HG03565 (cell line): Measurements from ENCODE around the gene ADAMTS17.

ENCODE experiments used
- ATAC-seq: cut with Tn5 transposase; IDR thresholded peaks from one replicate; pipeline ENCODE4 v1.9.1; 2021; ENCODE audit warnings: mild to moderate bottlenecking, moderate library complexity; ENCODE audit not compliant: unreplicated experiment

ADAMTS17 gene

DNA sequence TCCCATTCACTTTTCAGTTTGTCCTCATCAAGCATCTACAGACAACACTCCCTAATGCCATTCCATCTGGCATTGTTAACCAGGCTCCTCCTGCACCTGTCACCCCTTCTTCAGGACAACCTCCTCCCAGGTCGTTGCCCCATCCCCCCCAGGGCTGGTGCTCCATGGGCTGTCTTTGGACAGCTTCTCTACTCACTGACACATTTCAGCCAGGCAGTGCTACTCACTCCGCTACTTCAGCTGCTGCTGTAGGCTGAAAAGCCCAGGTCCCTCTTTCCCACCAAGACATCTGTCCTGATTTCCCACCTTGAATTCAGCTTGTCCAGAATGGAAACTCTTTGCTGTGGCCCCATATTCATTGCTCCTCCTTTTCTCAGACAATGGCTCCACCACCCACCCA is 61.9 kb downstream of the ADAMTS17 start:
- ATAC-seq, result no peak

DNA sequence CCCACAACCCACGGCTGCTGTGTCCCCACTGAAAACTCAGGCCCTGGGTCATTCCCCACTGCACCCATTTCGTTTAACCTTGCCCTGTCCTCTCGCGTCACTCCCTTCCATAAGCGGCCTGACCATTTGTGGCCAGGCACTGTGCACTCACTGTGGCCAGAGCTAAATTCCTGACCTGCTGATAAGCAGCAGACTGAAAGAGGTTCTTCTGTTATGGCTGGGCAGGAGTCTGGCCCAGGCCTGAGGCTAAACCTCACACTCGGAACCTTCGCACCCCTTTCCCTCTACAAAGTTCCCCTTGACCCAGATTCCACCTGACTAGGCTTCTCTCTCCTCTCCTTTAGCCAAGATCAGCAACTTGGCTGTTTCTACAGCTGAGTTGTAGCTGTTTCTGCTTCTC is 62.3 kb downstream of the ADAMTS17 start:
- no peak for ATAC-seq

DNA sequence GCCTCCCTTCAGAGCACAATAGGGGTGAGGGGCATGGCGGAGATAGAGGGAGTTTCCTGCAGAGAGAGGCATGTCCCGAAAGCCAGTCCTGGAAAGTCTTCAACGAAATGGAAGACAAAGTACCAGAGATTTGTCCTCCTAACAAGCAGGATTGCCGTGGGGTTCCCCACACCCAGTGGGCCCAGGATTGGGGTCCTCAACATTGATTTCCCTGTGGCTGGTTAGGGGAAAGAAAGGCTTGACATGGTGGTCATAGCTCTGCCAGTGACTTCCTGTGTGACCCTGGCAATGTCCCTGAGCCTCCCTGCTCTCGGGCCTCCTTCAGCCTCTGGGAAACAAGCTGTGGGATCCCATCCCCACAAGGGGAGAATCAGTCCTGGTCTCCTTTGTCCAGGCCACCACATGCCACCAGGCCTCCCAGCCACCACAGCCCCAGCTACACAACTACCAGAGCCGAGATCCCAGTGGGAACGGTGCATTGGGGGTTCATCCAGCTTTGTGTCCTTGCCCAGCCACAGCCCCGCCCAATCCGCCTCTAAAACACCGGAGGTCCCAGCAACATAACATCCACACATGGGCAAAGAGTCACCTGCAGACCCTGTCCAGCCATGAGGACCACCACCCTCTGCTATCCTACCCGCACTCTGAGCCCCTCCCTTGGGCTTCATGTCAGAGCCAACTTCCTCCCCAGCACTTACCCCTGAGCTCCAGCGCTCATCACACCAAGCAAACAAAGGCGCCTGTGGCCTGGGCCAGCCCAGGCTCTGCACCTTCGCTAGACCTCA is 63.0 kb downstream of the ADAMTS17 start:
- no peak for ATAC-seq

DNA sequence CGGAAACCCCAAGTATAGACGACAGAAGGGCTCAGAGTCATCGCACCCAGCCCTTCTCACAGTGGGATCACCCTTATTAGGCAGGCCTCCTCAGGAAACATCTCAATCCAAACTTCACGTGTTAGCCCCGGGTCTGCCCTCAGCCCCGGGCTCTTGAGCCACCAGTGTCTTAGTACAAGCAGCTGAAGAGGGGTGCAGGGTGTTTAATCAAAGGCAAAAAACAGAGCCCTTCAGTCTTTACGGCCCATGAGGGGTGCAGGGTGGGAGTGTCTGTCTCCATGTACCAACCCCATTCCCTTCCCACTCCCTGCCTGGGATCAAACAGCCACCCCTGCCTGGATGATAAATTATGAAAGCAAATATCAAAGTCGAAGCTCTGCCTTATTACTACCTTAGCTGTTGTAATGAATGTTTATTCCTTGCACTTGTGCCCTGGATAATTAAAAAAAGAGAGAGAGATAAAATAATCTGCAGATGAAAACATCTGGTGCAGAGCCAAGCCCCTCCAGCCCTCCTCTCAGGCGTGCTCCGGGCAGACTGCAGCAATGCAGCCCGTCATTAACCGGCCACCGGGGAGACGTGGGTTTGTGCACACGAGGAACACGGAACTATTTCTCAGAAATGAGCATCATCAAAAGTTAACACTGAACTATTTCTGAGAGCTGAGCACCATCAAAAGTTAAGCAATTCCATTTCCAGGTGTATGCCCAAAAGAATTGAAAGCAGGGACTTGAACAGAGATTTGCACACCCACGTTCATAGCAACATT is 64.5 kb downstream of the ADAMTS17 start:
- ATAC-seq, result no peak

DNA sequence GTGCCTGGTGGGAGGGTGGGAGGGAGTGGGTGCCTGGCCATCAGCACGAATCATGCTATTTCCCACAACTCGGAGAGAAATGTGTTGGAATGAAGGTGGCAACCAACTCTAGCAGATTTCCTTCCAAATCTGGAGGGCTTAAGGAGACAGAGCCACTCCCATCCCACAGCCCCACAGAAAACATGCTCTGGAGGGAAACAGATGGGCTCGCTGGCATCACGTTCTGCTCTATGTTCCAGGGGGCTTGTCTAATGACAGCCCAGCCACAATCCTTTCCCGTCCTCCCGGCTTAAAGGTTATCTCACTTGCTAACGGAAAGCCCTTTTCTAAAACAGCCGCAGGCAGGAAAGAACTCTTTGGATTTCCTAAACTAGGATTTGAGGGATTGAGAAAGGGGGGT is 65.3 kb downstream of the ADAMTS17 start:
- no peak for ATAC-seq

DNA sequence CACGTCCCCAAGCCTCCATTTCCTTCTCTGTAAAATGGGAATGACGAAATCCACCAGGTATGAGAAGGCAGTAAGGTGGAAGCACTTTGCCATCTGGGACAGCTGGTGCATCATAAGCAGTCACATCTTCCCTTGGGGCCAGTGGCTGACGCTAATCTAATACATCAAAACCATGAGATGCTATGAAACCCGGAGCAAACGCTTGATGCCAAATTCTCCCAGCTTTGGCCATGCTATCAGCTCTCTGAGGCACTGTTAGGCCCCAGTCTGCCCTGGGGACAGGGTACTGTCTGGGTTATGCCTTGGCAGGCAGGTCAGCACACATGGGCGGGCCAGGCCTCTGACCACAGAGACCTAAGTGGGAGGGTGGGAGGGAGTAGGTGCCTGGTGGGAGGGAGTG is 66.1 kb downstream of the ADAMTS17 start:
- ATAC-seq, result no peak

DNA sequence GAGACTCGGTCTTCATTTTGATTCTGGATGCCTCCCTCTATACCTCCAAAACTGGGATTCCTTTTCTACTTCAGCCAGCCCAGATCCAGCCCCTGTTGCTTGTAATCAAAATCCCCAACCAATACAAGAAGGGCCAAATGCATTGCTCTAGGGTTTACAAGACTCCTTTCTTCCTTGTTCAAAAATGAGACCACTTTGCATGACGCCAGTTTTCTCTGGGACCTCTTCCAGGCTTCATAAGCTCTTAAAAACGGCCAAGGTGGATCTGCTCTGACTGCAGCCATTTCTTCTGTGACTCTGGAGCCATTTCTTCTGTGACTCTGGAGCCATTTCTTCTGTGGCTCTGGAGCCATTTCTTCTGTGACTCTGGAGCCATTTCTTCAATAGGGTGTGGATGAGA is 71.9 kb downstream of the ADAMTS17 start:
- ATAC-seq, result no peak

DNA sequence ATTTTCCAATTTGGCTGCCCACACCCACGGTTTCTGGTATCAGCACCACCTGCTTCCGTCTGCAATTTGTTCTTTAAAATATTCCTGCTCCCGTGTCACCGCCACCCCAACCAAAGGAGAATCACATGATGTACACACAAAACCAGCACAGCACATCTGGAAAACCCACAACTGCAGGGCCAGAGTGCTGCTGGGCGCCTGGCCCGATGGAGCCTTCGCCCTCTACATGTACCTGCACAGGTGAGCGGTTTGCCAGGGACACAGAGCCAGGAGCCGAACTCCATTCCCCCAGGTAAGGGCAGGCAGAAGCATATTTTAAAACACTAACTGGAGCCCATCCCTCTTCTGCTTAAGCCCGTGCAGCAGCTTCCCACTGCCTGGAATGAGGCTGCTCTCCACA is 75.6 kb downstream of the ADAMTS17 start:
- no peak for ATAC-seq

DNA sequence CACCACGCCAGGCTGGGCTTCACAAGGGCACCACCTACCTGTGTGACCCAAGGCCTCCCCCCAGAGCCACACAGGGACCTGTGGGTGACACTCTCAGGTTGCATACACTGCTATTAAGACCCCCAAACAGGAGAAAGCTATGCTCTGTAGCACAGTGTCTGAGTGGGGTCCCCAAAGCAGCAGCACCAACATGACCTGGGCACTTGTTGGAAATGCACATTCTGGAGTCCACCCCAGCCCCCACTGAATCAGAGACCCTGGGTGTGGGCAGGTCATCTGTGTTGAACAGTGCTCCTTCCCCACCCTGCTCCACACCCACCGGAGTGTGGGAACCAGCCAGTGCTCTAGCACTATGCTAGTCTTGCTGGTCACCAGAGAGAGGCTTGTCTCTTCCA is 76.1 kb downstream of the ADAMTS17 start:
- no peak for ATAC-seq

DNA sequence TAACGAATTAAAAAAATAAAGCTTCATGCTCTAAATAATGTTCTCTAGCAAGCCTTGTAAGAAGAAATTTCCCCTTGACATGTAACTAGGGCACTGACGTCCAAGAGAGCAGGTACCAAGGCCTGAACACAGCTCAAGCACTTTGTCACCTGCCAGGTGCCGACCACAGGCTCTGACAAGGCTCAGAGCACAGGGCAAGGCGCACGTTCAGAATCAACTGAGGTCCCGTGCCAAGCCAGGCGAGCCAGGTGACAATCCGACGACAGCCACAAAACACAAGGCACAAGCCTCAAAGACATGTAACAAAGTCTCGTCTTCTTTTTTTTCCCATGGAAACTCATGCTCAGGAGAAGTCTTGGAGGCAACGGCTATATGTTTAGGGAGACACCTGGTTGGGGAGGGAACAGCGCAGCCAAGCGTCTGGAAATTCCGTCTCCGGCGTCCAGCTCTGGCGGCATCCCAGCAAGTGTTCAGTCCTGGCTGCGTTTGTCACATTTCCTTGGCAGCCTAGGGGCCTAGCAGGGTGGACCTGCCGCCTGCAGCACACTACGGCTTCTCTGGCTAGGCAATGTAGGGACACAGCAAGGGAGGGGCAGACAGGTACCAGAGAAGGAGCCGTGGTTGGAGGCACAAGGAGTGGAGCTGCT is 76.7 kb downstream of the ADAMTS17 start:
- no peak for ATAC-seq

DNA sequence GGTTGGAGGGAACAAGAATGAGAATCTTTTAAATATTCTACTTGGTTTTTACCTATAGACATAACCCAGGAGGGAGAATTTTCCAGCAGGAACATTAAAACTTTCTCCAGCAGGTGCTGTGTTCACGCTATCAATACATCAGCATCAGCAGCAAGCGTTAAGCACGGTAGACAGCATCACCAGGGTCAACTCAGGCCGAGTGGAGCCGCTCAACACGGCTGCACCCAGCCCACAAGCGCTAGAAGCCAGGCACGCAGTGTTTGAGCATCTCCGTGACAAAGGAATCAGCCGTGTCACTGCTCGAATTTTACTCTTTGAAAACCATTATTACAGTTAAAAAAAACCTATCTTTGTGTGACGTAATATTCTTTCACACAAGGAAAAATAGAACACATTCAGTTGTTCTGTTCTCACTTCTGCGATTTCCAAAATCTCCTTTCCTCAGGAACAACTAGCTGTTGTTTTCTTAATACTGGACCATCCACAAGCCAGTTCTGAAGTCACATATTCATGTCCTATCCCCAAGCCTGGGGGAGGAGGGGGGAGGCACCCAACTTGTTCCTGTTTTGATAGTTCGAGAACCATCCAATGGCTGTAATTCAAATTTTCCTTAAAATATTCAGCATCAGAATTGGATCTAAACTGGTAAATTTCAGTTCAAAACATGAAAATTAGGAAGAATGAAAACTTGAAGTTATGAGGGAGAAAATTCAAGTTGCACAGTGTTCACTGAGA is 77.9 kb downstream of the ADAMTS17 start:
- no peak for ATAC-seq

DNA sequence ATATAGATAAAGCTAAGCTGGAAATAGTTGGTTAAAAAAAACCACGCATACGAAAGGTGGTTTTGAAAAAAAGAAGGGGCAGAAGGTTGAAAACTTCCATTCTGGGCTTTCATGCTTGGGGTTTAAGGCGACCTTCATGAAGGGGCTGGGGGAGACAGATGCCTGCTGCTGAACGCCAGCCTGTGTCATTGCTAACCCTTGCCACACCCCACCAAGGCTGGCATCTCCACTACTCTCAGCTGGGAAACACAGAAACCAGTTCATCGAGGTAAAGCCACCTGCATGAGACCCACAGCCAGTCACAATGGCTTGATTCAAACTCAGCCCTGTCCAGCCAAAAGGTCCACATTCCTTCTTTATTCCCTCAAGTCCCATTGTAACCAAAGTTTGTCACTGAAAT is 78.7 kb downstream of the ADAMTS17 start:
- no peak for ATAC-seq

DNA sequence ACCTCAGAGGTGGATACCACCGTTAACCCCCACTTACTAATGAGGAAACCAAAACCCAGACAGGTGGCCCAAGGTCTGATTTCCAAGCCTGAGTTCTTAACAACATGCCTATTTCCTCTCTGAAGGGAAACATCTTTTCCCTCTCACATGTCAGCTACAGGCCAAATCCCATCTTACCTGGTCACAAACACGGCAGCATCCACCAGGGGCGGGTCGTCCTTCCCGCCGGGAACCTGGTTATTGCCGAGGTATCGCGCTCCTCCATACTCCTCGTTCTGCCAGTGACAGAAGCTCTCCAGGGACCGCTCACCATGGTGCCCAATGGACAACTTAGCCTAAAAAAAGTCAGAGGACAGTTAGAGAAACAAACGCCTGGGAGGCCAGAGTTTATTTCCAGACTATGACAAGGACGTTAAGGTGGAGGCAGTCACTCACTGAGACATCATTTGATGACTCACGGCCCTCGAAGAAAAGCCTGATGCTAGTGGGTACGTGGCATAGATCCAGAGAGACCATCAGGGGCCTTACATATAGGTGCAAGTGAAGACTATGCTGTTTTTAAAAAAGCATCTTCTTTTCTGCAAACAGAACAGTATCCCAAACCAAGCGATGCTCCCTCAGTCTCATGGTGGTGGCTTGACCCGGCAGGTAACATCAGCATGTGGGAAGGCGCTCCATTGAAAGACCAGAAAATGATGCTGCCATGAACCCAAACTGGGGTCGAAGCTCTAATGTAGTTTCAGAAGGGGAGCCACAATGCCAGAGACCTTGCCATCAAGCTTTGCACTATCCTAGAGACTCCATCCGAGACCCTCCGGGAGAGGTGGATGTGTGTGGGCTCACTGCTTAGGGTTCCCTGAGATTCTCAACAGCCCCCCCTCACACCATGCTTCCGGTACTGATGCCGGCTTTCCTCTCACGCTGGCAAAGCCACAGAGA is 80.2 kb downstream of the ADAMTS17 start:
- no peak for ATAC-seq

DNA sequence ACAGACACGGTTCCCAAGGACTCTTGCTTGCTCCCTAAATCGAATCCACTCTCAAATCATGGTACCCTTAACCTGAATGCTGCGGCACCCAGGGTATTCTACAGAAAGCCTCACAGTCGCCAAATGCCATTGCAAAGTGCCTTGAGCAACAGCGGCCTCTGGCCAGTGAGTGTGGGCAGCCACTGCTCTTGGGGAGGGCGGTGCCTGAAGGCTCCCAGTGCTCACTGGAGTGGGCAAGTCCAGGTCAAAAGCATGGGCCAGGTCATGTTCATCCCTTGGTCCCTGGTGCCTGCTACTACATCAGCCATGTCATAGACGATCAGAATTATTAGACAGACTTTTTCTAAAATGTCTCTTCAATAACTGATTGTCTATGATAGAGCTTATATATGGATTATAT is 82.5 kb downstream of the ADAMTS17 start:
- no peak for ATAC-seq

DNA sequence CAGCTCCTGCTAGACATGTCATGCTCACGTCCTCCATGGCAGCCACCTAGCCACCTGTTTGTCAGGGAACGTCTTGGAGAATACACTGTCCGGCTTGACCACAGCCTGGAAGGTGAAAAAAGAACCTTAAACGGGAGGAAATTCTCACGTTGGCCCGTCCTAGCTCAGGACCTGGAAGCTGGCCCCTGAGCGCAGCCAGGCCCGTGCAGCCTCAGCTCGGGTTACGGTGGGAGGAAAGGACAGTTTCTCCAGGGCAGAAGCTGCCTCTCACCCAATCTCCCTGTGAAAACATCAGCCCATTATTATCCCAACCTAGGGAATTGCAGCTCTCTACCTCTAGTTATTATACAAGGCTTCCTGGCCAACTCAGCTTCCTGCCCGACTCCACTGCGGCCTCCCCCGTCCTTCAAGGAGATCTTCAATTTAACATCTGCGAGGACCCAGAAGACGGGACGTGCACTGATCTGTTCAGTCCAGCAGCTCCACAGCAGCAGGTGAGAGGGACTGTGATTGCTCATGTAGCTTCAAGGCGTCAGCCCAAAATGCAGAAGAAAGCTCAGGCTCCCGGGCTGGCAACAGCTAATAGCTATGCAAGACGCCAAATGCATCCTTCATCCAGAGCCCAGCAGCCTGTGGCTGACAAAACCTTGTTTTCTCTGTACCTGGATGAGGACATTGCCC is 84.7 kb downstream of the ADAMTS17 start:
- no peak for ATAC-seq

DNA sequence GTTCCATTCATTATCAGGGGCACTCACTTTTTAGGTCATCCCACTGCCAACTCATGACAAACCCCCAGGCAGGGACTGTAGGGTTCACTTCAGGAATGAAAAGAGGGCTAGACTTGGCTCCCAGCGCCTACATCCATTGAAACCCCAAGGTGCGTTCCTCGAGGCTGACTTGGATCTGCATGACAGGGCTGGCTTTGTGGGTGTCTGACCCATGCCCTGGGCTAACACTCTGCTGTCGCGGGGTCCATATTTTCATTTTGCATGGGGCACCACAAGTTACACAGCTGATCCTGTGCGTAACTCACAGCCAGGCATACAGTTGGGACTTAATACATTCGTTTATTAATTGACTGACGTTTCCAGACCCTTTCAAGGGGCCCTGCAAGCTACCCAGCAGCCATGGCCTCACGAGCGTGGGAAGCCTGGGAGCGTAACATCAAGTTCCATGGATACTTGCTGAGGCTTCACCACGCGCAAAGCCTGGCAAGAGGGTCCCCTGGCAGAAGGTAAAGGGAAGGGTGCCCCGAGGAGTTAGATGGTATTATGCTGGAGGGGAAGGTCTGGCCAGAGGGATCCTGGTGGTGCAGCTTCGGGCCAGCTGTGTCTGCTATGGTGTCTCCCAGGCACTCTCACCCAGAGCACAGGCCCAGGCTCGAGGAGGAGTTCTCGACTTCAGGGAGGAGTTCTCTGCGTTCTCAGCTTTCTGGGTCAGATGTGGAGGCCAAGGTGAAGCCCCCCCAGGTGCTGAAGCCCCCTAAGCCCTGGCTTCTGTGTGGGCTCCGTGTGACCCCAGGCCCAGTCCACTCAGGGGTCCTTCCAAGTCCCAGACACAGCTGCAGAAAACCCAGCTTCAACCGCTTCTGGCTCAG is 85.4 kb downstream of the ADAMTS17 start:
- no peak for ATAC-seq

DNA sequence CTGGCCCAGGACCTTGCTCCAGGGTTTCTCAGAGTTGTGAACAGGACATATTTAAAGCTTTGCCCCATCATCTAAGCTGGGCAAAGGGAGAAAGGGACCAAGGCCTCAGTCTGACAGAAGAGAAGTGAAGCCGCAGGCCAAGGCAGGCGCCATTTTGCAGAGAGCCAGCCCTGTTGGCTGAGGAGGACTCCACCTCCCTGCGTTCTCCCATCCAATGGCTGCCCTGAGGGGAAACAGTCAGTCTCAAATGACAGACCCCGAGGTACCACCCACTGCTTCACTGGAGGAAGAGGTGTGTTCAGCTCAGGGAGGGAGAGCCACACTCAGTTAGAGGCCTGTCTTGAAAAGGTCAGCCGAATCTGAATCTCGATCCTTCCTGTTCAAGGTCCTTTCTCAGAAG is 86.1 kb downstream of the ADAMTS17 start:
- no peak for ATAC-seq

DNA sequence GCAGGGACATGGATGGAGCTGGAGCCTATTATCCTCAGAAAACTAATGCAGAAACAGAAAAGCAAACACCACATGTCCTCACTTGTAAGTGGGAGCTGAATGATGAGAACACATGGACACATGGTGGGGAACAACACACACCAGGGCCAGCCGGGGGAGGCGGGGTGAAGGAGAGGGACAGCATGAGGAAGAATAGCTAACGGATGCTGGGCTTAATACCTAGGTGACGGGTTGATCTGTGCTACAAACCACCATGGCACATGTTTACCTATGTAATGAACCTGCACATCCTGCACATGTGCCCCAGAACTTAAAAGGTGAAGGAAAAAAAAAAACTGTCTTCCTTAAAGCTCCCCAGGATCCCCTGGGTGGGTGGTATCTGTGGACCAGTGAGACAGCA is 87.1 kb downstream of the ADAMTS17 start:
- no peak for ATAC-seq

DNA sequence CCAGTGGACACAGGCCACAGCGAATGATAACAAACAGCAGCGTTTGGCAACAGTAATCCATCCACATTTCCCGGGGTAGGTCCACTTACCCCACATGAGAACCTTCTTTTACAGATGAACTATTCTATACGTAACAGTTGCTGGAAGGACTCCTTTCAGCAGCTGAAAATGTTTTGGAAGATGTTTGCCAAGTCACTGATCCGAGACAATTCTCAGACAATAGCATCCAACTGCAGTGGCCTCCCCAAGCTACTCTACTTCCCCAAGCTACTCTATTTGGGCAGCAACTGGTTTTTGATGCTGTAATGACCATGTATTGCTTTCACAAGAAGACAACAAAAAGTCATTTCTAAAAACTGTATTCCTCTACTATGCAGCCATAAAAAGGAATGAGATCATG is 87.5 kb downstream of the ADAMTS17 start:
- no peak for ATAC-seq
